KMS-11 (cell line): ENCODE measurements around the gene MYBPC3.

Experiments
- H2AFZ ChIP-seq: fragments of 200-600 bp; sonication (generic); 2 replicates; pipeline ENCODE4 v1.6.1; 2016; ENCODE audit warnings: antibody characterized with exemption, mixed run types, low read depth
- H3K27ac ChIP-seq: fragments of 200-600 bp; sonication (generic); 2 replicates; pipeline ENCODE4 v1.6.1; 2016; ENCODE audit warnings: mild to moderate bottlenecking, mixed run types
- H3K27me3 ChIP-seq: fragments of 200-600 bp; sonication (generic); 2 replicates; pipeline ENCODE4 v1.6.1; 2017; ENCODE audit warnings: mild to moderate bottlenecking, low read depth, mixed run types, moderate library complexity; ENCODE audit not compliant: insufficient read depth
- H3K36me3 ChIP-seq: fragments of 200-600 bp; sonication (generic); 2 replicates; pipeline ENCODE4 v1.6.1; 2017; ENCODE audit warnings: mild to moderate bottlenecking, mixed run types; ENCODE audit not compliant: insufficient read depth
- H3K4me1 ChIP-seq: fragments of 200-600 bp; sonication (generic); 2 replicates; pipeline ENCODE4 v1.6.1; 2016; ENCODE audit warnings: mild to moderate bottlenecking, low read depth, mixed run types; ENCODE audit not compliant: poor library complexity, severe bottlenecking
- H3K4me2 ChIP-seq: fragments of 200-600 bp; sonication (generic); 2 replicates; pipeline ENCODE4 v1.7.0; 2016; ENCODE audit warnings: mild to moderate bottlenecking, mixed run types
- H3K4me3 ChIP-seq: fragments of 200-600 bp; sonication (generic); IDR thresholded peaks from 2 replicates; pipeline ENCODE4 v1.6.1; 2017; ENCODE audit warnings: low read depth, low read length, mixed read lengths; ENCODE audit not compliant: insufficient read depth
- H3K79me2 ChIP-seq: fragments of 200-600 bp; sonication (generic); 2 replicates; pipeline ENCODE4 v1.6.1; 2016; ENCODE audit warnings: low read depth, mixed run types; ENCODE audit not compliant: insufficient read depth
- H3K9ac ChIP-seq: fragments of 200-600 bp; sonication (generic); 2 replicates; pipeline ENCODE4 v1.6.1; 2016; ENCODE audit warnings: mild to moderate bottlenecking, mixed run types
- H4K20me1 ChIP-seq: fragments of 200-600 bp; sonication (generic); 2 replicates; pipeline ENCODE4 v1.6.1; 2016; ENCODE audit warnings: mild to moderate bottlenecking, mixed run types; ENCODE audit not compliant: insufficient read depth
- CTCF ChIP-seq: fragments of 200-600 bp; sonication (generic); conservative IDR thresholded peaks from 2 replicates; pipeline ENCODE4 v1.6.1; 2017; ENCODE audit warnings: low read depth, mild to moderate bottlenecking, antibody characterized with exemption, low read length, moderate library complexity, mixed read lengths

MYBPC3 gene

GRCh38 chr11:47374720-47375019 lies 22.2 kb upstream of the MYBPC3 start:
- Histone ChIP-seq H3K27ac (no peak overlapping the region), H3K4me2 (no peak overlapping the region), H3K4me3 (no peak overlapping the region), H2AFZ (no peak overlapping the region), H4K20me1 (no peaks in the 10 kb centered on the region), H3K9ac (no peak overlapping the region), H3K36me3 (no peaks in the 10 kb centered on the region), H3K27me3 (no peaks in the 10 kb centered on the region), H3K79me2 (no peaks in the 10 kb centered on the region), H3K4me1 (peaks cover 4% of the 10 kb centered on the region)
- TF ChIP-seq CTCF = no peak

DNA sequence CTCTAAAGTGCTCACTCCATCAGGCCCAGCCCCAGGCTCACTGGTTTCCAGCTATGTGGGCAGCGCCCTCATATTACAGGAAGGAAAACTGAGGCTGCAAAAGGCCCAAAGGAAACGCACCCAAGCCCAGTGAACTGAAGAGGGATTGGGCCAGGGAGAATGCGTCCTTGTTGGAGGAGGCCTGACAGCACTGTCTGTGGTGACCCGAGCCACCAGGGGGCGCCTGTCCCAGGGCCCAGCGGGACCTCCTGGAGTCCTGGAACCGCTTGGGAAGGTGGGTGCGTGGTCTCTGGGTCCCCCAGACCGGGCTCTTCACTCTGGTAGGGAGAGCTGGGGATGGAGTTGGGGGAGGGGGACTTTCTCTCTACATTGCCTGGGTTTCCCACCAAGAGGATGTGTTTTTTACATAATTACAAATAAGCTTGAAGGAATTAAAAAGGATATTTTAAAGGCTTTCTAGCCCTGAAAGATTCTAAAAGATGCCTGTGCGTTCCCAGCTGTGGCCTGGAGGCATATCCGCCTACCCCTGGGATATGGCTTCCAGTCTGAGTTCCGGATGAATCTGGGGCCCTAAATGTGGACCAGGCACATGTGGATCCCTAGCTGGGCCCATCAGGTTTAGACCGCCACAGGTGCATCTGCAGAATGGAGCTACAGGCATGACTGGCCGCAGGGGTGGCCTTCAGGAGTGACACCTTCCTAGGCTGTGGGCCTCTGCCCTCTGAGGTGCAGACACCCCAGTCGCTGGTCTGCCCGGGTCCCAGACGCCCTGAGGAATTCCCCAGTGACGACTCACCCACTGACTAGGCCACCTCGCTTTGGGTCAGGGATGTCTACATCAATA lies 21.6 kb upstream of the MYBPC3 start:
- no peak overlapping the region for H3K9ac ChIP-seq
- no peak overlapping the region for H3K27ac ChIP-seq
- no peaks in the 10 kb centered on the region for H3K27me3 ChIP-seq
- H4K20me1 ChIP-seq = no peaks in the 10 kb centered on the region
- H3K4me1 ChIP-seq = peaks cover 4% of the 10 kb centered on the region
- peak overlapping the region; percentile 45 for H2AFZ ChIP-seq
- H3K79me2 ChIP-seq = no peaks in the 10 kb centered on the region
- TF ChIP-seq CTCF = peak; percentile 90
- no peak overlapping the region for H3K4me2 ChIP-seq
- no peak overlapping the region for H3K4me3 ChIP-seq
- H3K36me3 ChIP-seq = no peaks in the 10 kb centered on the region

GRCh38 chr11:47372422-47372821 lies 19.9 kb upstream of the MYBPC3 start:
- H3K4me1 ChIP-seq = peaks cover 4% of the 10 kb centered on the region
- H3K4me3 ChIP-seq = no peak overlapping the region
- TF ChIP-seq CTCF = no peak
- H3K27ac ChIP-seq = no peak overlapping the region
- H3K27me3 ChIP-seq = no peaks in the 10 kb centered on the region
- H3K36me3 ChIP-seq = no peaks in the 10 kb centered on the region
- no peak overlapping the region for H3K4me2 ChIP-seq
- H4K20me1 ChIP-seq = no peaks in the 10 kb centered on the region
- H2AFZ ChIP-seq = no peak overlapping the region
- no peaks in the 10 kb centered on the region for H3K79me2 ChIP-seq
- H3K9ac ChIP-seq = no peak overlapping the region

DNA sequence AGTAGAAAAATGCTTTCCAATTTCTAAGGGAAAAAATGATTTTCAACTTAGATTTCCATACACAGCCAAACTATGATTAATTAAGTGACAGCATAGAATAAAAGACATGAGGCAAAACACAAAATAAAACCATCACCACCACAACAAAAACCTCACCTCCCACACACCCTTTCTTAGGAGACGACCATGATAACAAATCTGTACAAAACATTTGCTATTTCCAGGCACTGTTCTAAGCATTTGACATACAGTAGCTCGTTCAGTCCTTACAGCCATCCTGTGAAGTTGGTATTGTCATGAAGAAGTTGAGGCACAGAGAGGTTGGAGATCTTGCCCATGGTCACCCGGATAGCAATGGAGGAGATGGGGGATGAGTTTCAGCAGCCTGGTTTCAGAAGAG lies 17.2 kb upstream of the MYBPC3 start:
- no peaks in the 10 kb centered on the region for H3K27me3 ChIP-seq
- H2AFZ ChIP-seq = no peak overlapping the region
- H3K27ac ChIP-seq = no peak overlapping the region
- no peaks in the 10 kb centered on the region for H3K36me3 ChIP-seq
- H3K79me2 ChIP-seq = no peaks in the 10 kb centered on the region
- no peak overlapping the region for H3K4me2 ChIP-seq
- peaks cover 4% of the 10 kb centered on the region for H3K4me1 ChIP-seq
- no peak overlapping the region for H3K4me3 ChIP-seq
- no peak overlapping the region for H3K9ac ChIP-seq
- no peaks in the 10 kb centered on the region for H4K20me1 ChIP-seq
- no peak for TF ChIP-seq CTCF
